NCI-H1105 (cell line): ENCODE results near the gene MAP3K19.

ENCODE experiments used
- DNase-seq: peaks from one replicate; lab custom pipeline; 2025; lab: John Stamatoyannopoulos, UW

Gene MAP3K19

GRCh38 chr2:134926231-134926931 is 120.9 kb downstream of the MAP3K19 start:
- no peak for DNase-seq

GRCh38 chr2:134924912-134925311 is 122.3 kb downstream of the MAP3K19 start:
- no peak for DNase-seq

- DNase-seq: peak; percentile 9
Observed at GRCh38 chr2:134919341-134920210, 127.7 kb downstream of the MAP3K19 start.

GRCh38 chr2:134918526-134919340 is 128.5 kb downstream of the MAP3K19 start, which contains the start of gene CCNT2:
Gene CCNT2, plus strand, starts transcription at chr2:134918822. Its CDS starts 33 bp downstream, at chr2:134918855.
- peak; percentile 96 for DNase-seq

- peak; percentile 89 for DNase-seq
Observed at GRCh38 chr2:134917888-134918525, 129.2 kb downstream of the MAP3K19 start.

- no peak for DNase-seq
Observed at GRCh38 chr2:134917360-134917865, 129.8 kb downstream of the MAP3K19 start.
